GM12873 (cell line): ENCODE results near the gene RXRA.

ENCODE experiments used
- TF ChIP-seq, protein P1 (sequence below): IDR thresholded peaks from 2 replicates; pipeline ENCODE4 v1.5.1; 2012; ENCODE audit warnings: low read depth, mild to moderate bottlenecking, moderate library complexity, low read length, control low read depth; ENCODE audit not compliant: insufficient read depth; ENCODE audit errors: missing control alignments

Gene RXRA

DNA sequence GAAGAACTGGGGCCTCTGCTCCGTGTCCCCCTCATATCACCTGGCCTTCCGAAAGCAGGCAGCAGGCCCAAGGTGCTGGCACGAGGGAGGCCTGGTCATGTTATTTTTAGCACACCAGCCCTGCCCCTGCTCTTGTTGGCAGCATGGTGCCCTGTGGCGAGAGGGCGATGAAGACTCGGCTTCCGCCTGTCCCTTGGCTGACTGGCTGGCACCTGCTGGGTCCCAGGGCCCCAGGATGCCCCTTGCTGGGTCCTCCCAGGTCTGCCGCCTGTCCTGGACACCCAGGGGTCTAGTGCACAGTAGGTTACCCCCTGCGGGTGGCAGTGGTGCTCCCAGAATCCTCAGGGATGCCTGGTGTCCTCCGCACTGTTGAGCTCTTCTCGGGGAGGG, 77.0 kb downstream of the RXRA start:
- TF ChIP-seq, protein P1, sequence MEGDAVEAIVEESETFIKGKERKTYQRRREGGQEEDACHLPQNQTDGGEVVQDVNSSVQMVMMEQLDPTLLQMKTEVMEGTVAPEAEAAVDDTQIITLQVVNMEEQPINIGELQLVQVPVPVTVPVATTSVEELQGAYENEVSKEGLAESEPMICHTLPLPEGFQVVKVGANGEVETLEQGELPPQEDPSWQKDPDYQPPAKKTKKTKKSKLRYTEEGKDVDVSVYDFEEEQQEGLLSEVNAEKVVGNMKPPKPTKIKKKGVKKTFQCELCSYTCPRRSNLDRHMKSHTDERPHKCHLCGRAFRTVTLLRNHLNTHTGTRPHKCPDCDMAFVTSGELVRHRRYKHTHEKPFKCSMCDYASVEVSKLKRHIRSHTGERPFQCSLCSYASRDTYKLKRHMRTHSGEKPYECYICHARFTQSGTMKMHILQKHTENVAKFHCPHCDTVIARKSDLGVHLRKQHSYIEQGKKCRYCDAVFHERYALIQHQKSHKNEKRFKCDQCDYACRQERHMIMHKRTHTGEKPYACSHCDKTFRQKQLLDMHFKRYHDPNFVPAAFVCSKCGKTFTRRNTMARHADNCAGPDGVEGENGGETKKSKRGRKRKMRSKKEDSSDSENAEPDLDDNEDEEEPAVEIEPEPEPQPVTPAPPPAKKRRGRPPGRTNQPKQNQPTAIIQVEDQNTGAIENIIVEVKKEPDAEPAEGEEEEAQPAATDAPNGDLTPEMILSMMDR: no peak

DNA sequence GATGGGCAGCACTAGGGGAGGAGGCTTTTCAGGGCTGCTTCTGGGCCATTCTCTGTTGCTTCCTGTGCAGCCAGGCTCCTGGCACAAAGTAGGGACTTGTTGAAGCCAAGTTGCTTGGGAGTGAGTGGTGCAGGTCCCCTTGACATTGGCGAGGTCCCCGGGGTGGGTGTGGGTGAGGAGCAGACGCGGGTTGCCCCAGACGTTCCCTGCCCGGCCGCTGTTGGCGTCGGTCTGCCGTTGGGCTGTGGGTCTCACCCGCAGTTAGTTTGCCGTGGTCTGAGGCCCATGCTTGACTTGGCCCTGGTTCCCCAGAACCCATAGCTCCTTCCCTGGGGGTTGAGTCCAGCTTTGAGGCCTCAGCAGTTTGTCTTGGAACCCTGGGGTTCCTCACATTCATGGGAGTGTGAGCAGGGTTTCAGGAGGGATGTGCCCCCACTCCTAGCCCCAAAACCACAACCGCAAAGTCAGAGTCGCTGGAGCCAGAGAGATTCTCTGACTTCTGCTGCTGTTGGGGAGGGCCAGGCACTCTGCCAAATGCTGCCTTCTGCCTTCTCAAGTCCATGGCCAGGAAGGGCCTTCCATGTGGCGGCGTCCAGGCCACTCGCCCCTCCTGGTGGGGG, 77.5 kb downstream of the RXRA start:
- TF ChIP-seq, protein P1: no peak

DNA sequence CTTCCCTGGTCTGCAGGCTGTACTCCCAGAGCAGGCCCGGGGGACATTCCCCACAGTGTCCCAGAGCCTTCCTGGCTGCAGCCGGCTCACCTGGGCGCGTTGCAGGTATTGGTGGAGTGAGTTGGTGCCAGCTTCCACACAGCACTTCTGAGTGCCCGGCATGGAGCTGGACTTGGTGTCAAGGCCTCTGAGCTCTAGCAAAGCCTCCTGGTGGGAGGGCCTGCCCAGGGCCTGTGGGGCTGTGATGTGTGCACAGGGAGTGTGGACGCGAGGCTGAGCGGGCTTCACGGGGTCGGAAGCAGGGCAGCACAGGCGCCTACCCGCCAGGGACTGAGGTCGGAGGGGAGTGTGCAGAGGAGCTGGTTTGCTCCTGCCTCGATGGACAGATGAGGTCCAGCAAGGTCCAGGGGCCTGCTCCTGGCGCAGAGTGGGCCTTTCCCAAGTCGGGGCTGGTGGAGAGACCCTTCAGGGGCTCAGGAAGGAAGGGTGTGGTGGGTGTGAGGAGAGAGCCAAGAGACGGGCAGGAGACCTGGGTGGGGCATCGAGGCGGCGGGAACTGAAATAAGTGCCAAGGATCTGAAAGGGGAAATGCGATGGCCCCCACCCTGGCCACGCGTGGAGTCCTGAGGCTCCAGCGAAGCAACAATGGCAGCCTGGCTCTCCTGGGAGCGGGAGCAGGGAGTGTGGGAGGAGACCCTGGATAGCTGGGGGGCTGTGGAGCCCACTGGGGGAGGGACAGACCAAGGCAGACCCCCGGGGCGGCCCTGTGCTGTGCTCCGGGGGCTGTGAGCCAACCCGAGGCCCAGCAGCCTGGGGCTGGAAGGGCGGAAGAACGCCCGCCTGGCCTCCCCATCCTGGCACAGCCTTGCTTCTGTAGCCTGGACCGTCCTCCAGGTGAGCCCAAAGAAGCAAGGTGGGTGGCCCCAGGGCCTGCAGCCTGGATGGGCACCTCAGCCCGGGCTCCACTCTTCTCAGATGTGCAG, 78.4 kb downstream of the RXRA start:
- TF ChIP-seq, protein P1: no peak

DNA sequence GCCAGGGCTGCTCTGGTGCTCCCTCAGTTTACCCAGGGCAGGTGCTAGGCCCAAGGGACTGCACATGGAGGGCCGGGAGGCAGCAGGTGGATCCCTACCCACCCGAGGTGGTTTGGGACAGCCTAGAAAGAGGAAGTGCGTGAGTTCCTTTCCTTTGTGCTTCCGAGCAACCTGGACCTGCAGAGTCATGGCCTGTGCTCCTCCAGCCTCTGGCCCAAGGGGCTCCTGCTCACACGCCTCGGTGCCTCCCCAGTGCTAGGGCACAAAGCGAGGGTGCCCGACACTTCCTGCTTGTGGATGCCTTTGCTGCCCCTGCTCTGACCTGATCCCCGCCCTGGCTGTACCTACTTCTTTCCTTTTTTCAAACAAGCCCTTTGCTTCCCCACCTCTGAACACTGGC, 79.3 kb downstream of the RXRA start:
- TF ChIP-seq, protein P1: no peak

DNA sequence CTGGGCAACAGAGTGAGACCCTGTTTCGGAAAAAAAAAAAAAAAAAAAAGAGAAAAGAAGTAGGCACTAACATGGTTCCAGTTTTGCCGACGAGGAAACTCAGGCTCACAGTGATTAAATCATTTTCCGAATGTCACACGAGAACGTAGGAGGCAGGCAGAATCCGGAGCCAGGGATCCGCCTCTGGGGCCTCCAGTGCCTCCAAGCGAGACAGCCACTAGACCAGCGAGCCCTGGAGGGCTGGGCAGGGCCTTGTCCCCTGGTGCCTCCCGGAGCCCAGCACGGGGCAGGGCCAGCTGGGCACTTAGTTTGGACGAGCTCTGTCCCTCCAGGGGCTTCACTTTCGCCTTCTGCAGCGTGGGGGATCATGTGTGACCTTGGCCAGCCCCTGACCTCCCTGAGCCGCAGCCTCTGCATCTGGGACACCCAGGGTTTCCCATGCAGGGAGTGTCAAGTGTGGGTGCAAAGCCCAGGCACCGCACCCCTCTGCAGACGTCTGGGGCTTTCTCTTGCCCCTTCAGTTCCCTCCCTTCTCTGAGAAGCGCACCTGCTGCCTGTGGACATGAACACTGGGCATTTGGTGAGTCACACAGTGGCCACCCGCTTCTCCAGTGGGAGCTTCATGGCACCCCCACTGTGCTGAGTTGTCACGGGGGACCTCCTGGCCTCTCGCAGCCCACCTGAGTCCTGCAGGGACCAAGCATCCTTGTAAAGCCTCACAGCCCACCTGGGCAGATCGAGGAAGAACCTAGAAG, 80.3 kb downstream of the RXRA start:
- TF ChIP-seq, protein P1: no peak

DNA sequence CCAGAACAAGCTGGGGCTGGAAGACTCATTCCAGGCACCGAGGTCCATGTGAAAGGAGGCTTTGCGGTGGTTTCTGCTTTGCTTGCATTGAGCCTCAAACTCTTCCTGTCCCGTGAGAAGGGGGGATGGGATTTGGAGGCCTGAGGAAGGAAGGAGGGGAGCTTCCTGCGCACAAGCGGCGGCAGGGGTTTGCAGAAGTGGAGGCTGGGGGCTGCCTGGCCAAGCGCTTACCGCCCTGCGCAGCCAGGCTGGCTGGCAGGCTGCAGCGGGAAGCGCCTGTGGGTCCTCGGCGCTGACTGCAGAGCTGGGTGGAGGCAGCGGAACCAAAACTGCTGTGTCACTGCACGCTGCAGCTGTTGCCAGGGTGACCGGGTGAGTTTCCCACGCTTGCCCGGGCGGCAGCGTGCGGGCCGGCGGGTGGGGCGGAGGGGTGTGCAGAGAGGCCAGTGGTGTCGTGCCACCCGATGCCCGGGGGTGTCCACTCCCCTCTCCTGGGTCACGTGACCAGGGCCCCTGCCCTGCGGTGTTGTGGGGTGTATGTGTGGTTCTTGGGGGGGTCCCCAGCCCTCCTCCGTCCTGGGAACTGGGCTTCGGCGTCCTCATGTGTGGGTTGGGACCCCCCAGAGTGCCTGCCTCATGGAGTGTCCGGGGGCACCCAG, 81.0 kb downstream of the RXRA start:
- TF ChIP-seq, protein P1: no peak
